ENCODE results near the gene GPBP1. TPM values are rescaled to one million over a fixed set of nuclear protein-coding genes. Genes with fewer than 3 reads are reported as not detected.

GPBP1 gene
- polyA plus RNA-seq, 3 donors: 23.2 to 43.7 (median 30.9) TPM

DNA sequence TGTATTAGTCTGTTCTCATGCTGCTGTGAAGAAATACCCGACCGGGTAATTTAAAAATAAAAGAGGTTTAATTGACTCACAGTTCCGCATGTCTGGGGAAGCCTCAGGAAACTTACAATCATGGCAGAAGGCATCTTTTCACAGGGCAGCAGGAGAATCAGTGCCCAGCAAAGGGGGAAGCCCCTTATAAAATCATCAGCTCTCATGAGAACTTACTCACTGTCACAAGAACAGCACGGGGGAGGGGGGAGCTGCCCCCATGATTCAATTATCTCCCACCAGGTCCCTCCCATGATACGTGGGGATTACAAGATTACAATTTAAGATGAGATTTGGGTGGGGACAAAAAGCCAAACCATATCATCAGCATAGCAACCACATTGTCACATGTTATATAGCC is 102.5 kb downstream of the GPBP1 start:
- Mint-ChIP-seq H3K4me3 (no peak overlapping the region), H3K36me3 (no peaks in the 10 kb centered on the region), H3K27me3 (ENCODE audit: low read depth in 3 of 3) (peaks cover 0 to 2% (median 0%) of the 10 kb centered on the region in 3 donors), H3K4me1 (no peaks in the 10 kb centered on the region), H3K9me3 (peaks cover 0 to 5% (median 0%) of the 10 kb centered on the region in 7 donors), H3K27ac (no peak overlapping the region)
- Histone ChIP-seq H3K36me3 (replicated peaks in 1 of 2; ENCODE audit: control insufficient read depth in 1 of 2, insufficient read depth in 2 of 2, low read length in 2 of 2) (no peaks in the 10 kb centered on the region), H4K20me1 (ENCODE audit: insufficient read depth, low read length) (no peaks in the 10 kb centered on the region), H3K9me3 (replicated peaks in 1 of 2; ENCODE audit: control insufficient read depth in 1 of 2, insufficient read depth in 1 of 2, low read length in 2 of 2) (no peaks in the 10 kb centered on the region), H3K27ac (ENCODE audit: low read depth in 1 of 2, low read length in 2 of 2) (no peak overlapping the region), H3K79me2 (ENCODE audit: insufficient read depth, low read length) (no peaks in the 10 kb centered on the region), H3K27me3 (ENCODE audit: control insufficient read depth in 2 of 2, insufficient read depth in 2 of 2, low read length in 2 of 2) (no peaks in the 10 kb centered on the region), H3K4me1 (ENCODE audit: control insufficient read depth in 1 of 2, insufficient read depth in 2 of 2, low read length in 2 of 2) (peaks cover 0 to 4% of the 10 kb centered on the region in 2 donors), H3K9ac (ENCODE audit: insufficient read depth, low read length, poor library complexity, severe bottlenecking) (no peak overlapping the region), H3K4me2 (replicated peaks; ENCODE audit: extremely low read depth, low read length, poor library complexity, severe bottlenecking) (no peak overlapping the region), H3K4me3 (replicated peaks in 1 of 3; ENCODE audit: low read depth in 2 of 3, low read length in 3 of 3) (no peak overlapping the region), H2AFZ (ENCODE audit: insufficient read depth, low read depth, low read length, poor library complexity, severe bottlenecking) (no peak overlapping the region)
- WGBS (ENCODE audit: insufficient coverage): 93% methylated on average over 3 of the region's 5 CpGs
- TF ChIP-seq, protein P1, sequence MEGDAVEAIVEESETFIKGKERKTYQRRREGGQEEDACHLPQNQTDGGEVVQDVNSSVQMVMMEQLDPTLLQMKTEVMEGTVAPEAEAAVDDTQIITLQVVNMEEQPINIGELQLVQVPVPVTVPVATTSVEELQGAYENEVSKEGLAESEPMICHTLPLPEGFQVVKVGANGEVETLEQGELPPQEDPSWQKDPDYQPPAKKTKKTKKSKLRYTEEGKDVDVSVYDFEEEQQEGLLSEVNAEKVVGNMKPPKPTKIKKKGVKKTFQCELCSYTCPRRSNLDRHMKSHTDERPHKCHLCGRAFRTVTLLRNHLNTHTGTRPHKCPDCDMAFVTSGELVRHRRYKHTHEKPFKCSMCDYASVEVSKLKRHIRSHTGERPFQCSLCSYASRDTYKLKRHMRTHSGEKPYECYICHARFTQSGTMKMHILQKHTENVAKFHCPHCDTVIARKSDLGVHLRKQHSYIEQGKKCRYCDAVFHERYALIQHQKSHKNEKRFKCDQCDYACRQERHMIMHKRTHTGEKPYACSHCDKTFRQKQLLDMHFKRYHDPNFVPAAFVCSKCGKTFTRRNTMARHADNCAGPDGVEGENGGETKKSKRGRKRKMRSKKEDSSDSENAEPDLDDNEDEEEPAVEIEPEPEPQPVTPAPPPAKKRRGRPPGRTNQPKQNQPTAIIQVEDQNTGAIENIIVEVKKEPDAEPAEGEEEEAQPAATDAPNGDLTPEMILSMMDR (IDR thresholded peaks at IDR 0.05): no peak
- intact Hi-C loops (cut with micrococcal nuclease): no loop called here
- DNase-seq: peak in 1 of 3 donors; percentile 28

DNA sequence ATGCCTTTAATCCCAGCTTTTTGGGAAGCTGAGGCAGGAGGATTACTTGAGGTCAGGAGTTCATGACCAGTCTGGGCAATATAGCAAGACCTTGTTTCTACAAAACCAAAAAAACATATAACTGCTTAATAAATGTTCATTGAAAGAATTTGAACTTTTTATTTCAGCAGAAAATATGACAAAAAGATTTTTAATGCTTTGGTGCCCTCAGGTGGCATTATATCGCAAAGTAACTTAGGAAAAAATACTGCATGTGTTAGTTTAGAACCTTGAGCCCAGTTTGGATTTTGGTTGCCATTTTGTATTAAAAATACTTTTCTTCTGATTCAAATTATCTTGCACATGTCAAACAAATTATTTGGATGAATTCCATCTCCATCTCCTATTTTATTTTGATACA is 103.2 kb downstream of the GPBP1 start:
- no peak for DNase-seq
- Histone ChIP-seq H3K9ac (ENCODE audit: insufficient read depth, low read length, poor library complexity, severe bottlenecking) (no peak overlapping the region), H3K4me1 (ENCODE audit: control insufficient read depth in 1 of 2, insufficient read depth in 2 of 2, low read length in 2 of 2) (peaks cover 0 to 4% of the 10 kb centered on the region in 2 donors), H2AFZ (ENCODE audit: insufficient read depth, low read depth, low read length, poor library complexity, severe bottlenecking) (no peak overlapping the region), H3K36me3 (replicated peaks in 1 of 2; ENCODE audit: control insufficient read depth in 1 of 2, insufficient read depth in 2 of 2, low read length in 2 of 2) (no peaks in the 10 kb centered on the region), H4K20me1 (ENCODE audit: insufficient read depth, low read length) (no peaks in the 10 kb centered on the region), H3K79me2 (ENCODE audit: insufficient read depth, low read length) (no peaks in the 10 kb centered on the region), H3K27ac (ENCODE audit: low read depth in 1 of 2, low read length in 2 of 2) (no peak overlapping the region), H3K4me2 (replicated peaks; ENCODE audit: extremely low read depth, low read length, poor library complexity, severe bottlenecking) (no peak overlapping the region), H3K9me3 (replicated peaks in 1 of 2; ENCODE audit: control insufficient read depth in 1 of 2, insufficient read depth in 1 of 2, low read length in 2 of 2) (no peaks in the 10 kb centered on the region), H3K4me3 (replicated peaks in 1 of 3; ENCODE audit: low read depth in 2 of 3, low read length in 3 of 3) (no peak overlapping the region), H3K27me3 (ENCODE audit: control insufficient read depth in 2 of 2, insufficient read depth in 2 of 2, low read length in 2 of 2) (no peaks in the 10 kb centered on the region)
- H3K27ac Mint-ChIP-seq: no peak overlapping the region
- no peaks in the 10 kb centered on the region for H3K36me3 Mint-ChIP-seq
- WGBS (ENCODE audit: insufficient coverage): no CpG with 5 or more reads among the region's 1 CpG
- peaks cover 0 to 2% (median 0%) of the 10 kb centered on the region in 3 donors for H3K27me3 Mint-ChIP-seq (ENCODE audit: low read depth in 3 of 3)
- H3K4me1 Mint-ChIP-seq: no peaks in the 10 kb centered on the region
- peaks cover 0 to 12% (median 2%) of the 10 kb centered on the region in 7 donors for H3K9me3 Mint-ChIP-seq
- H3K4me3 Mint-ChIP-seq: no peak overlapping the region
- TF ChIP-seq, protein P1 (IDR thresholded peaks at IDR 0.05): no peak
- intact Hi-C loops (cut with micrococcal nuclease): no loop called here

Data from CD14-positive monocyte (primary cell).